ENCODE results near the gene ARHGEF9.

Gene ARHGEF9

DNA sequence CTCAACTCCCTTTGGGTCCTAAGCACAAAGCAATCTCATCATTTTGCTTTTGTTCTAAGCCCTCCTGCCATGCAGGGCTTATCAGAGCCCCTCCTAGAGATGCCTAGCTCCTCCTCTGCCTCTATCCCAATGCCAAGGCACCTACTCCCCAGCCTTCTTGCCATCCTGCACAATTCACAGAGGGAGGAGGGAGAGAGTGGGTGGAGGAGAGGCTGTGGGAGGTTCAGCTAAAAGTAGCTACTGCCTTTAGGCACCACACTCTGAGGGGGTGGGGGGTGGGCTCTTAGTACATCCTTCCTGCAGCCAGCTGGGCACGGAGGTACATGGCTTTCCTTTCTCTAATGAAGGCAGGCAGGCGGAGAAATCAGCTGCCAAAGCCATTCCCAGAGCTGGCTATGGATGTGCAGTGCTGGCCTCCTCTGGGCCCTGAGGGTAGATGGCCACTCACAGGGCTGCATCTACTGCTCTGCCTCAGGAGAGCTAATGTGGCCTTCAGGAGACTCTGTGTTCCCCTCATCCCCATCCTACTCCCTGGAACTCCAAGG, 40.1 kb downstream of the ARHGEF9 start:
- DNase-seq = no peak

DNA sequence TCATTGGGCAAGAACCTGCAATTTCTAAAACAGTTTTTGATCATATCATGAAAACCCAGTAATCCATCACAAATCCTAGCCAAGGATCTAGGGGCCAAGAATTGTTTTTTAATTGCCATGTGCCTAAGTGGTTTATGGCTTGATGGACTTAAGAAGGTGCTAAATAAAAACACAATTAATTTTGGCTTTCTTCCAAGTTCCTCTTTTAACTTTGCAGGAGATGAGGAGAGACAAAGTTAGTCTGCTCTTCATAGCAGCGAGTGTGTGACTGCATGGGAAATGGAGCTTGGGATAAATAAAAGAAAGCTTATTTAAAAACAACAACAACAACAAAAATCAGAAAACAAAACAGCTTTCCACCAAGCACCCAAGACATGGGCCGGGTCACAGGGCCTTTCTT, 41.4 kb downstream of the ARHGEF9 start:
- no peak for DNase-seq

- no peak for DNase-seq
Observed at GRCh38 chrX:63740382-63740781, 44.6 kb downstream of the ARHGEF9 start.

DNA sequence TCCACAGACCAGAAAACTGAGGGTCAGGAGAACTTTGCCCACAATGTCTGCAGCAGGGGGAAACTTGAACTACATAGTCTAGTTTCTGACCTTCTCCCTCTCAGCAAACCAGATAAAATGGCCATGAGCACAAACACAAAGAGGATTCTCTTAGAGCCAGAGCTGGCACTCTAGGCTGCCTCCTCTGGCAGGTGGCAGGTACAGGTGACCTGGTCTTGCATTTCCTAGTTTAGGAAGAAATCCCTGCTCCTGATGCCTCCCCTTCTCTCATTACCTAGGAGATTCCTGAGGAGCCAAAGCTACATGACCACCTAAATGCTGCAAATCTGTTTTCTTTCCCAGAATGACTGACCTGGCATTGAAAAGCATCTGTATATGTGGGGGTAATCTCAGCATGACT, 45.1 kb downstream of the ARHGEF9 start:
- no peak for DNase-seq

- DNase-seq = no peak
Observed at GRCh38 chrX:63738696-63739095, 46.3 kb downstream of the ARHGEF9 start.

DNA sequence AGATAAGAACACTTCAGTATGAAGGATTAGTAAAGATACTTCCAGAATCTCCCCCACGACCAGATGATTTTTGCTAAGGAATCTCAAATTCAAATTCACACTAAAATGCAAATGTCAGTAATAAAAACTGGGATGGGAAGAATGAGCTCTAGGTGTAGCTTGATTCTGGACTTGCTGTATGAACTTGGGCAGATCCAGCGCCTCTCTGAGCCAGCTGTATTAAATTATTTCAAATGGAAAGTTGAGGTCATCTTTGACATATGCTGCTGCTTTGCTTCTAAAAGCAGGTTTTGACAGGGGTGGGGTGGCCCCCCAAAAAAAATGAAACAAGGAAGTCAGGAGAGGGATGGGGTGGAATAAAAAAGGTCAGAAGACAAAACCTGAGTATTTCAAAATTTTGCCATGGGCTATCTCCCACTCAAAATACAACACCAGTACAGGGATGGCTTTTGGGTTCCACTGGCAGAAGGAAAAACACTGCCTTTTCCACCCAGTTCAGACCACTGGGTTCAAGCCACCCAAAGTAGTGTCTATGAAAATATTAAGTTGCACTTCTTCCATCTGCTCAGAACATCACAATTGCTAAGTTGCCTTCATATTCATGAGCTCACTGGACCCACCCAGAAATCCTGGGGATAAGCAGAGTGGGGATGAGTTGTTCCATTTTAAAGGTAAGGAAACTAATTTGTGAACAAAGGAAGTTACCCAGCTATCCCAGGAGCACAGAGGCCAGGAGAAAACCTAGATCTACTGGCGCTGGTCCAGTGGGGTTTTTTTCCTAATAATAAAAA, 47.7 kb downstream of the ARHGEF9 start:
- no peak for DNase-seq

GRCh38 chrX:63735882-63736281, 49.1 kb downstream of the ARHGEF9 start:
- DNase-seq = no peak

- DNase-seq = no peak
Observed at GRCh38 chrX:63720293-63720692, 64.7 kb downstream of the ARHGEF9 start.

DNA sequence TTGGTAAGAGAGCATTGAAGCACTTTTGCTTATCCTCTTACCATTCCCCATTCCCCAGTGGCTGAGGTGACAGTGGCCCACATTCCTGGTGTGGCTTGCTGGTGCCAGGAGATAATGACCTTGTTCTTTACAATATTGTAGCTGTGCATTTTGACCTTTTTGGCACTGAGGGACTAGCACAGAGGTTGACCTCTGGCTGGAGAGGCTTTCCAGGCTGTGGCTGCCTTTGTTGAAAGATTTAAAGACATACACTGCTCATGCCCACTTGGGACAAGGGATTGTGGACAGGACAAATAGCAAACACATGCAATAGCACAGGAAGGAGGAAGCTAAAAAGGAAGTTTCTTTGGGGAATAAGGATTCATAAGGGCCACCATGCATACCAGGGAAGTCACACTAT, 65.4 kb downstream of the ARHGEF9 start:
- DNase-seq = no peak

DNA sequence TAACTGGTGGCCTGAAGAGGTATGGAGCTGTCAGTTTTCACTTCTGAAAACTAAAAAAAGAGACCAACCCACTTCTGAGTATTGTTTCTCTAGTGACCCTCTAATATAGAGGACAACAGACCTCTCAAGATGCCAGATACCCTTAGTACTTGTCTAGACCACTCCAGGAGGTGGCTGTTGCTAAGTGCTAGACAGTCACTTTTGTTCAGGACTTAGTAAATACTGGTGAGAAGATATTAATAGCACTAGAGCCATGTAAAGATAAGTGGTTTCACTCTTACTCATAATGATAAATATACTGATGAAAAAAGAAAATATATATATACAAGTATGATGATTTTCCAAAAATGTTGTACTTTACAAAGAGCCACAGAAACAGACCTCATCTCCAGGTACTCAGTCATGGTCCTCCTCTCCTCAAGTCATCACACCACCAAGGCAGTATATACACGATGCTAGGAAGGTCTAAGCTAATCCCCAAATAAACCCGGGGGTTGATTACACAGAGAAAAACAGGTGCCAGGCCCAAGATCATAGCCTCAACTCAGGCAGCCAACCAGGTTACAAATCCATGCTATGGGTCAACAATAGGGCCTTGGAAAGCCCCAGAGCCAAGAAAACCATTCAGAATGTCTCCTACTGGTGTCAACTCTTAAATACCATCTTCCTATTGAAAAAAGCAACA, 66.9 kb downstream of the ARHGEF9 start:
- DNase-seq = no peak

- DNase-seq = no peak
Observed at GRCh38 chrX:63713526-63713925, 71.5 kb downstream of the ARHGEF9 start.

GRCh38 chrX:63708801-63709200, 76.2 kb downstream of the ARHGEF9 start:
- DNase-seq = no peak

GRCh38 chrX:63702556-63702955, 82.5 kb downstream of the ARHGEF9 start:
- no peak for DNase-seq

GRCh38 chrX:63686878-63687714, 97.9 kb downstream of the ARHGEF9 start:
- DNase-seq = peak; percentile 34

- no peak for DNase-seq
Observed at GRCh38 chrX:63680423-63680822, 104.6 kb downstream of the ARHGEF9 start.

DNA sequence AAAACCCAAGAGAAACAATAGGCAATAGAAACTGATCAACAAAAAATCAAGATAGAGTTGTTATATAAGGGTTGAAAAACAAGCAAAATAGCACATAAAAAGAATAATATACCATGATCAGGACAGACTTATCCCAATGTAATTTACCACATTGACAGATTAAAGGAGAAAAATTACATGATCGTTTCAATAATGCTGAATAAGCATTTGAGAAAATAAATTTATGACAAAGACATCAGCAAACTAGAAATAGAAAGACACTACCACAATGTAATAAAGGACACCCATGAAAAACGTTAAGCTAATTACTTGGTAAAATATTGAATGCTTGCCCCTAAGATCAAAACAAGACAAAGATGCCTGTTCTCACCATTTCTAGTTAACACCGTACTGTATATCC, 105.6 kb downstream of the ARHGEF9 start:
- no peak for DNase-seq

- no peak for DNase-seq
Observed at GRCh38 chrX:63675716-63676115, 109.3 kb downstream of the ARHGEF9 start.

DNA sequence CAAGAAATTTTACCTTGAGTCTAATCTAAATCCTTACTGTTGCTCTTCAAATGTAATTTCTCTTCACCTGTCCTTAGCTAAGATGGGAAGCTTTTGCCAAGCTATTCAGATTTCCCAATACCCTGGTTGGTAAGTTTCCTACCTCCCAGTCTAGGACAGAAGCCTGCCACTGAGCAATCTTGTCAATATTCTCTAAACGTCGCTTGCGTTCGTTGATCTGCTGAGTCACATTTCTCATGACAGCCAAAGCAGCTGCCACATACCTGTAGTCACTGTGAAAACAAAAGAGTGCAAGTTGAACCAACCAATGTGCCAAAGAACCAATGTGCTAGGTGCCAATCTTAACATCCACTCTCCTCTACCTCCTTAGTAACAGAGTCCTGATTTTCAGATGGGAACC, 111.1 kb downstream of the ARHGEF9 start:
- no peak for DNase-seq

GRCh38 chrX:63664741-63665140, 120.3 kb downstream of the ARHGEF9 start:
- DNase-seq = no peak

DNA sequence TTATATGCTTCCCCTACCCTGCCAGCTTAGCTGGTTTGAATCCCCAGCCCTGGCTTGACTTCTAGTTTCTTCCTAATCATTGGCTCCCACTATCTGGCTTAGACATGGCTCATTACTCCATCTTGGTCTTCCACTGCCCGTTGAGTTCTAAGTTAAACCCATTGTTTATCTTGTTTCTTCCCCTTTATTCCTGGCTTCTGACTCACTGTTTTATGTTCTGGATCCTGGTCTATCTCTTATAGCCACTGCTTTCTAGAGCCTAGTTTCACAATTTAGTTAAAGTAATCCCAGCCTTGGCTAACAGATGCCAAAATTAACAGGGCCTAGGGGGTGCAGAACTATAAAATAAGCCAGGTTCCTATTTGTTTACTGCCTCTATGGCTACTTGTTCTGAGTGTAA, 120.9 kb downstream of the ARHGEF9 start:
- no peak for DNase-seq

DNA sequence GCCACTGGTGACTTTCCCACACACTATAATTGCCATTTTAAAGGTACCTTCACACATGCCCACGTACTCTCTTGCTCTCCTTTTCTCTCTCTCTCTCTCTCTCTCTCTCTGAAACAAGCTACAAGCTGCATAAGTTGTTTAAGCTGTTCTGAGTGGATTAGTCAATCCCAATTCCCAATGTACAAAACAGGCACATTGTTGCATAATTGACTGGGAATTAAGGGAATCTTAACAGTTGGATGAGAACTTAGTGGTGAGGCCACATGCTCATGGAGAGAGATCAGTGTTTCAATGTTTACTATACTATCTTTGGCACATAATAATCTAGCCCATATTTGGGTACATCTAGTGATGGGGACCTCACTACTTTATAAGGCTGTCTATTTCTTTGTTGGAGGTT, 123.3 kb downstream of the ARHGEF9 start:
- no peak for DNase-seq

DNA sequence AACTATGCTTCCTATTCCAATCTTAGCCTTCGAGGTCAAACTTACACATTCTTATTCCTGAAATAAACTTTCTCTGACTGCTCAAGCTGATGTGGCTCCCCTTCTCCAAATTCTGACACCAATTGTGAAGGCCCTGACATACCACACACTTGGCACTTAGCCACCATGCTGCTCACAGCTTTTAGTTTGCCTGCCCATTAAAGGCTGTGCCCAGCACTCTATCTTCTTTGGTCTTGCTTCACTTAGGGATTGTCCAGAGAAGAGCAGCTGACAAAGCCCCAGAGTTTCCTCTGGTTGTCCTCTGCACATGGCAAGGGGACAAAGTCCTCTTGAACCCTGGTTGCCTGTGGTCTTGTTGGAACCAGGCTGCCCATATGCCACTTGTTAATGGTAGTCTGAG, 126.1 kb downstream of the ARHGEF9 start:
- no peak for DNase-seq

GRCh38 chrX:63657821-63658220, 127.2 kb downstream of the ARHGEF9 start:
- DNase-seq = no peak

All from CD4-positive, alpha-beta T cell treated with Interleukin-21 for 1 hour (primary cell).